Loucy (cell line): Measurements from ENCODE around the gene C4BPB.

Source experiments
- H2AFZ ChIP-seq: fragments of 200-600 bp; sonication (generic); 2 replicates; pipeline ENCODE4 v1.6.0; 2016; ENCODE audit warnings: antibody characterized with exemption, mild to moderate bottlenecking, low read length, moderate library complexity
- H3F3A ChIP-seq: fragments of 200-600 bp; 2 replicates; pipeline ENCODE4 v1.6.0; 2016; ENCODE audit warnings: antibody characterized with exemption, low read depth, mild to moderate bottlenecking
- H3K27me3 ChIP-seq: fragments of 200-600 bp; sonication (generic); 2 replicates; pipeline ENCODE4 v1.6.1; 2014; ENCODE audit warnings: low read length, mild to moderate bottlenecking; ENCODE audit not compliant: insufficient read depth, poor library complexity, severe bottlenecking
- H3K36me3 ChIP-seq: fragments of 200-600 bp; sonication (generic); 2 replicates; pipeline ENCODE4 v1.6.1; 2016; ENCODE audit warnings: low read length; ENCODE audit not compliant: insufficient read depth
- H3K4me1 ChIP-seq: fragments of 200-600 bp; sonication (generic); 2 replicates; pipeline ENCODE4 v1.5.1; 2014; ENCODE audit warnings: low read length, mild to moderate bottlenecking; ENCODE audit not compliant: insufficient read depth, poor library complexity, severe bottlenecking
- H3K4me2 ChIP-seq: fragments of 200-600 bp; sonication (generic); 2 replicates; pipeline ENCODE4 v1.6.0; 2014; ENCODE audit warnings: antibody characterized with exemption, low read length, low read depth, mild to moderate bottlenecking; ENCODE audit not compliant: poor library complexity, severe bottlenecking
- H3K4me3 ChIP-seq: fragments of 200-600 bp; sonication (generic); 2 replicates; pipeline ENCODE4 v1.5.1; 2014; ENCODE audit warnings: low read length, mild to moderate bottlenecking, mixed read lengths; ENCODE audit not compliant: poor library complexity, severe bottlenecking
- H3K79me2 ChIP-seq: fragments of 200-600 bp; sonication (generic); 2 replicates; pipeline ENCODE4 v1.6.1; 2014; ENCODE audit warnings: low read length; ENCODE audit not compliant: insufficient read depth
- H3K9ac ChIP-seq: fragments of 200-600 bp; sonication (generic); 2 replicates; pipeline ENCODE4 v1.6.0; 2014; ENCODE audit warnings: mild to moderate bottlenecking, low read depth, low read length, moderate library complexity; ENCODE audit not compliant: poor library complexity, severe bottlenecking
- H3K9me2 ChIP-seq: fragments of 200-600 bp; sonication (generic); replicated peaks from 2 replicates; pipeline ENCODE4 v1.6.1; 2016; ENCODE audit warnings: low read depth, low read length, mixed read lengths
- H3K9me3 ChIP-seq: fragments of 200-600 bp; sonication (generic); 2 replicates; pipeline ENCODE4 v1.6.1; 2014; ENCODE audit warnings: mild to moderate bottlenecking, antibody characterized with exemption, low read length, low read depth; ENCODE audit not compliant: insufficient read depth
- H4K20me1 ChIP-seq: fragments of 200-600 bp; sonication (generic); 2 replicates; pipeline ENCODE4 v1.6.0; 2014; ENCODE audit warnings: antibody characterized with exemption, low read length, mild to moderate bottlenecking; ENCODE audit not compliant: insufficient read depth, poor library complexity, severe bottlenecking
- CTCF ChIP-seq: fragments of 200-600 bp; sonication (generic); conservative IDR thresholded peaks from 2 replicates; pipeline ENCODE4 v1.5.1; 2014; ENCODE audit warnings: mild to moderate bottlenecking, antibody characterized with exemption, low read length
- EZH2phosphoT487 ChIP-seq: fragments of 200-600 bp; IDR thresholded peaks from 2 replicates; pipeline ENCODE4 v1.6.1; 2018; ENCODE audit warnings: antibody characterized with exemption, mild to moderate bottlenecking, moderate library complexity, borderline replicate concordance

Gene C4BPB

GRCh38 chr1:207078578-207079132 lies 10.0 kb upstream of the C4BPB start:
- H3K36me3 ChIP-seq: no peaks in the 10 kb centered on the region
- H3K79me2 ChIP-seq: no peaks in the 10 kb centered on the region
- H3K4me1 ChIP-seq: no peaks in the 10 kb centered on the region
- TF ChIP-seq CTCF (no peak), EZH2phosphoT487 (no peak)
- H3K9me2 ChIP-seq: no peaks in the 10 kb centered on the region
- H3K9ac ChIP-seq: no peak overlapping the region
- no peaks in the 10 kb centered on the region for H3K9me3 ChIP-seq
- H3K27me3 ChIP-seq: no peaks in the 10 kb centered on the region
- no peak overlapping the region for H2AFZ ChIP-seq
- H3K4me3 ChIP-seq: no peak overlapping the region
- no peak overlapping the region for H3K4me2 ChIP-seq
- no peaks in the 10 kb centered on the region for H4K20me1 ChIP-seq
- H3F3A ChIP-seq: no peaks in the 10 kb centered on the region

- TF ChIP-seq EZH2phosphoT487 (no peak), CTCF (no peak)
- Histone ChIP-seq H3K4me3 (no peak overlapping the region), H3F3A (no peaks in the 10 kb centered on the region), H4K20me1 (no peaks in the 10 kb centered on the region), H2AFZ (no peak overlapping the region), H3K79me2 (no peaks in the 10 kb centered on the region), H3K4me2 (no peak overlapping the region), H3K4me1 (no peaks in the 10 kb centered on the region), H3K9me2 (no peaks in the 10 kb centered on the region), H3K9me3 (no peaks in the 10 kb centered on the region), H3K27me3 (no peaks in the 10 kb centered on the region), H3K36me3 (no peaks in the 10 kb centered on the region), H3K9ac (no peak overlapping the region)
These were observed 8.9 kb upstream of the C4BPB start for GRCh38 chr1:207079706-207080241.

GRCh38 chr1:207081088-207081487 lies 7.6 kb upstream of the C4BPB start:
- Histone ChIP-seq H3K79me2 (no peaks in the 10 kb centered on the region), H2AFZ (no peak overlapping the region), H3K36me3 (no peaks in the 10 kb centered on the region), H3K4me1 (no peaks in the 10 kb centered on the region), H3K9me2 (no peaks in the 10 kb centered on the region), H3F3A (no peaks in the 10 kb centered on the region), H3K4me3 (no peak overlapping the region), H3K4me2 (no peak overlapping the region), H4K20me1 (no peaks in the 10 kb centered on the region), H3K9me3 (no peaks in the 10 kb centered on the region), H3K9ac (no peak overlapping the region), H3K27me3 (no peaks in the 10 kb centered on the region)
- TF ChIP-seq EZH2phosphoT487 (no peak), CTCF (no peak)
